Nephron (organoid): ENCODE data around the gene SLC6A6.

Experiments
- H3K27ac Mint-ChIP-seq, 3 experiments: 2 replicates each; pipeline ENCODE4 v1.8.0; 2020; ENCODE audit warnings: mixed read lengths in 3 of 3, mild to moderate bottlenecking in 2 of 3, moderate library complexity in 1 of 3
- H3K27me3 Mint-ChIP-seq: 2 replicates; pipeline ENCODE4 v1.8.0; 2021; ENCODE audit warnings: low read depth, mild to moderate bottlenecking, moderate library complexity, mixed read lengths
- H3K36me3 Mint-ChIP-seq: 2 replicates; pipeline ENCODE4 v1.8.0; 2020; ENCODE audit warnings: low read depth, mixed read lengths
- H3K4me1 Mint-ChIP-seq: 2 replicates; pipeline ENCODE4 v1.8.0; 2020; ENCODE audit warnings: mixed read lengths
- H3K4me3 Mint-ChIP-seq, 3 experiments: 2 replicates each; pipeline ENCODE4 v1.8.0; 2020; ENCODE audit warnings: mild to moderate bottlenecking in 3 of 3, mixed read lengths in 3 of 3, moderate library complexity in 2 of 3
- H3K9me3 Mint-ChIP-seq: 2 replicates; pipeline ENCODE4 v1.8.0; 2020; ENCODE audit warnings: mixed read lengths
- CTCF ChIP-seq, 3 experiments: fragments of 200-600 bp; sonication (generic); IDR thresholded peaks; one replicate each; pipeline ENCODE4 v1.5.0; 2021; ENCODE audit warnings: antibody characterized with exemption in 3 of 3; ENCODE audit not compliant: unreplicated experiment in 3 of 3

The SLC6A6 gene

GRCh38 chr3:14403619-14404155 lies 1.3 kb downstream of the SLC6A6 start:
- Mint-ChIP-seq H3K9me3 (no peaks in the 10 kb centered on the region), H3K36me3 (peaks cover 4% of the 10 kb centered on the region), H3K4me3 (peak overlapping the region; percentile 94 to 98 (median 95)), H3K27ac (peak overlapping the region; percentile 81 to 92 (median 90)), H3K4me1 (peaks cover 27% of the 10 kb centered on the region), H3K27me3 (peaks cover 31% of the 10 kb centered on the region)
- TF ChIP-seq CTCF (IDR thresholded peaks at IDR 0.05; ENCODE audit: unreplicated experiment in 3 of 3), result no peak

- peaks cover 4% of the 10 kb centered on the region for H3K36me3 Mint-ChIP-seq
- H3K9me3 Mint-ChIP-seq, result no peaks in the 10 kb centered on the region
- peak overlapping the region; percentile 94 to 98 (median 95) for H3K4me3 Mint-ChIP-seq
- H3K4me1 Mint-ChIP-seq, result peaks cover 27% of the 10 kb centered on the region
- peaks cover 28% of the 10 kb centered on the region for H3K27me3 Mint-ChIP-seq
- H3K27ac Mint-ChIP-seq, result peak overlapping the region; percentile 56 to 92 (median 90)
- no peak for TF ChIP-seq CTCF (IDR thresholded peaks at IDR 0.05; ENCODE audit: unreplicated experiment in 3 of 3)
Observed at GRCh38 chr3:14404186-14404585, 1.8 kb downstream of the SLC6A6 start.

DNA sequence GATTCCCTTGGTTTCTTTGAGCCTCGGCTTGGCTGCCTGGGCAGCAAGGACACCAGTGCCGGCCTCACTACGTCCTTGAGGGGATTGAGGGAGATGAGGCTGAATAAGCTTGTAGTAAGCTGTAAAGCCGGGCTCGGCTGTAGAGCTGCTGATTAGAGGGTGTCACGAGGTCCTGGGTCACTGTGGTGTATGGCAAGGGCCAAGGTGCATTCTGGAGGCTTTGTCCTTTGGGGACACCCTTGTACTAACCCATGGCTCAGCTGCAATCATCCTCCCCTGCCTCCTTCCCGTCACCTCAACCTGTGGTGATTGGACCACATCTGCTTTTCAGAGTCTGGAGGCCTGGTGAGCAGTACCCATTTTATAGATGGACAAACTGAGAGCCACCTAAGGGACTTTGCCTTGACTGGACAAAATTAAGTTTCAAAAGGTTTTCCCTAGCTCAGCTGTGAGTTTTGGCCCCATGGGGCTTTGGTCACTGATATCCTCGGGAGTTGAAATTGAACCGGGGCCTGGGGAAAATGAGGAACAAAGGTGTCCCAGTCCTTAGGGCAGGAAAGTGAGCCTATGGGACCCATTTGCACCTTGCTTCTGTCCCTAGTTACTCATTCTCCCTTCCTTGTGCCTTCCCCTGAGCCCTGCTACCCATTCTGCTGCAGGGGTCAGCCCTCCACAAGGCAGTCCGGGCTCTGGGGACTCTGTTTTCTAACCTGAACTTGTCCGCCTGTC lies 2.4 kb downstream of the SLC6A6 start:
- Mint-ChIP-seq H3K36me3 (peaks cover 4% of the 10 kb centered on the region), H3K4me3 (peak overlapping the region; percentile 94 to 98 (median 95)), H3K4me1 (peaks cover 27% of the 10 kb centered on the region), H3K9me3 (no peaks in the 10 kb centered on the region), H3K27me3 (peaks cover 34% of the 10 kb centered on the region), H3K27ac (peak overlapping the region; percentile 67 to 90 (median 74))
- TF ChIP-seq CTCF (IDR thresholded peaks at IDR 0.05; ENCODE audit: unreplicated experiment in 3 of 3), result no peak

GRCh38 chr3:14405360-14406238 lies 3.2 kb downstream of the SLC6A6 start:
- H3K36me3 Mint-ChIP-seq, result peaks cover 6% of the 10 kb centered on the region
- no peaks in the 10 kb centered on the region for H3K9me3 Mint-ChIP-seq
- TF ChIP-seq CTCF (IDR thresholded peaks at IDR 0.05; ENCODE audit: unreplicated experiment in 3 of 3), result no peak
- H3K27ac Mint-ChIP-seq, result peak overlapping the region; percentile 67 to 75 (median 74)
- H3K4me1 Mint-ChIP-seq, result peaks cover 27% of the 10 kb centered on the region
- peaks cover 35% of the 10 kb centered on the region for H3K27me3 Mint-ChIP-seq
- H3K4me3 Mint-ChIP-seq, result peak overlapping the region; percentile 77 to 98 (median 84)

DNA sequence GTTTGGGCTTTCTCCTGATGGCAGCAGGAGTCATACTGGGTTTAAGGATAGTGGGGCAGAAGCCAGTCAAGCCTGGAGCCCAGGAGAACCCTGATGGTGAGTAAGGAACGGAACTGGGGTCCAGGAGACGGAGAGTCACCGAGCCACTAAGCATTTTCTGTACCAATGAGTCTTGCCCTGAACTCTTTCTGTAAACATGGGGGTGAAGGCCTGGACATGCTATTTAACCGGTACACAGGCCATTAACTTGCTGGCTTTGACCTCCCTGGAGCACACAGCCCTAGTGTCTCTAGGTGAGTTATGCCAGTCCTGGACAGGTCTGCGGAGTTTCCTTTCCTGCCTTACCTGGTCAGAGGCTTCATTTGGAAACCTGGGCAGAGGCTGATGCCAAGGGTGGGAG lies 3.9 kb downstream of the SLC6A6 start:
- Mint-ChIP-seq H3K36me3 (peaks cover 14% of the 10 kb centered on the region), H3K27ac (peak overlapping the region in 2 of 3 experiments; percentile 49 to 75), H3K4me1 (peaks cover 31% of the 10 kb centered on the region), H3K4me3 (peak overlapping the region; percentile 63 to 98 (median 77)), H3K9me3 (no peaks in the 10 kb centered on the region), H3K27me3 (peaks cover 37% of the 10 kb centered on the region)
- TF ChIP-seq CTCF (IDR thresholded peaks at IDR 0.05; ENCODE audit: unreplicated experiment in 3 of 3), result no peak
